ENCODE data around the gene TIAM1. TPM values are rescaled to one million over a fixed set of nuclear protein-coding genes. Genes with fewer than 3 reads are reported as not detected.

The TIAM1 gene
- total RNA-seq, 4 donors from 2014 or later = 2.6 to 11.0 (median 6.9) TPM

DNA sequence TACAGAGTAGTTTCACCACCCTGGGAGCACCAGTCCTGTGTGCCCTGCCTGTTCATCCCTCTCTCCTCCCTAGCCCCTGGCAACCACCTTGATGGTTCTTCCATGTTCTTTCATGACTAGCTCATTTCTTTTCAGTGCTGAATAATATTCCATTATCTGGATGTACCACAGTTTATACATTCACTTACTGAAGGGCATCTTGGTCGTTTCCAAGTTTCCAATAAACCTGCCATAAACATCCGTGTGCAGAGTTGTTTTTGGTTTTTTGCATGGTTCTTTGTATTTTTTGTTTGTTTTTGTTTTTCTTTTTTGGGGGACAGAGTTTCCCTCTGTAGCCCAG, 13.9 kb downstream of the TIAM1 start:
- H3K27me3 ChIP-seq = peaks cover 9% of the 10 kb centered on the region
- no peak for ATAC-seq
- no peak overlapping the region for H3K27ac ChIP-seq
- 83 to 90% methylated on average over 2 of the region's 2 CpGs for WGBS, 2 donors (ENCODE audit: low coverage in 1 of 2)
- H3K9me3 ChIP-seq = peaks cover 0 to 6% (median 0%) of the 10 kb centered on the region in 3 donors
- H3K4me1 ChIP-seq = no peaks in the 10 kb centered on the region
- H3K36me3 ChIP-seq = no peaks in the 10 kb centered on the region
- H3K4me3 ChIP-seq = no peak overlapping the region
- TF ChIP-seq, protein P1, sequence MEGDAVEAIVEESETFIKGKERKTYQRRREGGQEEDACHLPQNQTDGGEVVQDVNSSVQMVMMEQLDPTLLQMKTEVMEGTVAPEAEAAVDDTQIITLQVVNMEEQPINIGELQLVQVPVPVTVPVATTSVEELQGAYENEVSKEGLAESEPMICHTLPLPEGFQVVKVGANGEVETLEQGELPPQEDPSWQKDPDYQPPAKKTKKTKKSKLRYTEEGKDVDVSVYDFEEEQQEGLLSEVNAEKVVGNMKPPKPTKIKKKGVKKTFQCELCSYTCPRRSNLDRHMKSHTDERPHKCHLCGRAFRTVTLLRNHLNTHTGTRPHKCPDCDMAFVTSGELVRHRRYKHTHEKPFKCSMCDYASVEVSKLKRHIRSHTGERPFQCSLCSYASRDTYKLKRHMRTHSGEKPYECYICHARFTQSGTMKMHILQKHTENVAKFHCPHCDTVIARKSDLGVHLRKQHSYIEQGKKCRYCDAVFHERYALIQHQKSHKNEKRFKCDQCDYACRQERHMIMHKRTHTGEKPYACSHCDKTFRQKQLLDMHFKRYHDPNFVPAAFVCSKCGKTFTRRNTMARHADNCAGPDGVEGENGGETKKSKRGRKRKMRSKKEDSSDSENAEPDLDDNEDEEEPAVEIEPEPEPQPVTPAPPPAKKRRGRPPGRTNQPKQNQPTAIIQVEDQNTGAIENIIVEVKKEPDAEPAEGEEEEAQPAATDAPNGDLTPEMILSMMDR (IDR thresholded peaks at IDR 0.05) = no peak
- TF ChIP-seq POLR2AphosphoS5 (IDR thresholded peaks at IDR 0.05) = no peak
- TF ChIP-seq EP300 (IDR thresholded peaks at IDR 0.05) = no peak
- TF ChIP-seq POLR2A (IDR thresholded peaks at IDR 0.05) = no peak

DNA sequence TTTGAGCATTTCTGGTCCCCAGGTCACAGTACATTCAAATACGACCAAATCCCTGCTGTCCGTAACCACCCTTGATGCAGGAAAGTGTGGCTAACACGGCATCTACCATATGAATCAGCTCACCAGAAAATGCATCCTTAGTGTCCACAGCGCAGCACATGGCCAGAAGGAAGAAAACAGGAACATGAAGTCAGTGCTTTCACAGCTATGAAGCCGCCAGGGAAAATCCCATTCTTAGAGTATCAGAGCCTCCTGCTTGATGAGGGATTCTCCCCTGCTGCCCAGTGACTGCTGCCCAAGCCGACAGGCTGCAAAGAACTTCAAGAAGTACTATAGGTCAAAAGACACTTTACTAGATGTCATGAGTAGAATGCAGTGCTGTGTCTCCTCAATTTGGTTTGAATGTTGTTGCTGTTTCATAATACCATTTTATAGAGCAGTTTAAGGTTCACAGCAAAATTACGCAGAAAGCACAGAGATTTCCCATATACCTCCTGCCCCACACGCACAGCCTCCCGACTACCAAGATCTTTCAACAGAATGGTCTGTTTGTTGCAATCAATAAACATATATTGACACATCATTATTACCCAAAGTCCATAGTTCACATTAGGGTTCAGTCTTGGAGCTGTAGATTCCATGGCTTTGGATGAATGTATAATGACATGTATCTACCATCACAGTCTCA, 14.5 kb downstream of the TIAM1 start:
- WGBS, 2 donors (ENCODE audit: low coverage in 1 of 2) = 98 to 100% methylated on average over 4 to 5 of the region's 9 CpGs
- Histone ChIP-seq H3K27me3 (peaks cover 9% of the 10 kb centered on the region), H3K4me1 (no peaks in the 10 kb centered on the region), H3K27ac (no peak overlapping the region), H3K36me3 (no peaks in the 10 kb centered on the region), H3K4me3 (no peak overlapping the region), H3K9me3 (peaks cover 0 to 6% (median 0%) of the 10 kb centered on the region in 3 donors)
- ATAC-seq = no peak
- TF ChIP-seq POLR2A (IDR thresholded peaks at IDR 0.05) = no peak
- TF ChIP-seq POLR2AphosphoS5 (IDR thresholded peaks at IDR 0.05) = no peak
- TF ChIP-seq EP300 (IDR thresholded peaks at IDR 0.05) = no peak
- TF ChIP-seq, protein P1 (IDR thresholded peaks at IDR 0.05) = no peak

DNA sequence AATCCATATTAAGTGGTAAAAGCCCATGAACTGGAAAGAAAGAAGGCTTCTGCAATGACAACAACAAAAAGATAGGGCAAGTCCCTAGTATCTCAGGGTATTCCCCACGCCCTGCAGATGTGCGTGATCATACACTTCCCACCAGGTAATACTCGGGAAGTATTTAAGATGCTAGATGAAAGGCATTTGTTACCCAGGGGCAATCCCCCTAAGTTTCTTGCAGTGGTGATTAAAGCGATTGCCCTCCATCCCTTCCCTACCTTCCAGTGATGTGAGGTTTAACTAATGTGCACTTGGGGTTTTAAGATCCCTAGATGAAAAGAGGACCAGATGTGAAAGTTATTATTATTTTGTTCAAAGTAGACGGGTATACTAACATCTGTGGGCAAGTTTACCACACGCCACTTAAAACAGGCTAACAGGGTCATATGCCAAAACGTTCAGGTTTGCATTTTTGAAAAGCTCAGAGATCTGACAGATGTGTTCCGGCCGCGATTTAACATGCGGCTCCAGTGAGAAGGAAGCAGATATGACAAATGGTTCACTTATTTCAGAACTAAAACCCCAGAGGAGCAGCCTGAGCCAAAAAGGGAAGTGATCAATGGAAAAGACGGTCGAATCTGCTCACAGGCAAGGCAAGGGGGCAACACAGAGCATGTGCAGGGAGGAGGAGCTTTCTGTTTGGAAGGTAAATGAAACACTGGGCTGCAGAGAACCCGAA, 17.4 kb downstream of the TIAM1 start:
- WGBS, 2 donors (ENCODE audit: low coverage in 1 of 2) = 36 to 44% methylated on average over 13 to 14 of the region's 14 CpGs

GRCh38 chr21:31318971-31319370, 25.1 kb downstream of the TIAM1 start:
- WGBS, 2 donors (ENCODE audit: low coverage in 1 of 2) = 93% methylated on average over 2 of the region's 2 CpGs

More for the DNA sequence above, 17.4 kb downstream of the TIAM1 start:
- H3K4me3 ChIP-seq = no peak overlapping the region
- H3K36me3 ChIP-seq = no peaks in the 10 kb centered on the region
- H3K9me3 ChIP-seq = peaks cover 0 to 6% (median 0%) of the 10 kb centered on the region in 3 donors
- no peaks in the 10 kb centered on the region for H3K4me1 ChIP-seq
- no peaks in the 10 kb centered on the region for H3K27me3 ChIP-seq
- H3K27ac ChIP-seq = no peak overlapping the region
- TF ChIP-seq EP300 (IDR thresholded peaks at IDR 0.05) = no peak
- TF ChIP-seq, protein P1 (IDR thresholded peaks at IDR 0.05) = no peak
- no peak for TF ChIP-seq POLR2AphosphoS5 (IDR thresholded peaks at IDR 0.05)
- ATAC-seq = no peak

More at GRCh38 chr21:31318971-31319370, 25.1 kb downstream of the TIAM1 start:
- ATAC-seq = no peak
- H3K4me1 ChIP-seq = no peaks in the 10 kb centered on the region
- TF ChIP-seq POLR2A (IDR thresholded peaks at IDR 0.05) = no peak
- TF ChIP-seq POLR2AphosphoS5 (IDR thresholded peaks at IDR 0.05) = no peak
- TF ChIP-seq, protein P1 (IDR thresholded peaks at IDR 0.05) = no peak
- TF ChIP-seq EP300 (IDR thresholded peaks at IDR 0.05) = no peak
- H3K9me3 ChIP-seq = no peaks in the 10 kb centered on the region
- H3K27me3 ChIP-seq = no peaks in the 10 kb centered on the region
- H3K27ac ChIP-seq = no peak overlapping the region
- no peak overlapping the region for H3K4me3 ChIP-seq
- H3K36me3 ChIP-seq = no peaks in the 10 kb centered on the region

Measured in gastroesophageal sphincter (tissue), 4 donors.